Neural cell (in vitro differentiated cells): ENCODE measurements around the gene FKBP4. TPM values are rescaled to one million over a fixed set of nuclear protein-coding genes. Genes with fewer than 3 reads are reported as not detected.

ENCODE experiments used
- H2AFZ ChIP-seq: fragments of 200-600, 300-800 bp; sonication (generic), shearing (Covaris generic); 2 replicates; pipeline ENCODE4 v1.6.0; 2014; ENCODE audit warnings: low read depth, mild to moderate bottlenecking, antibody characterized with exemption, low read length, moderate library complexity
- H3F3A ChIP-seq: fragments of 200-600 bp; shearing (Covaris generic); 2 replicates; pipeline ENCODE4 v1.6.1; 2016; ENCODE audit warnings: mild to moderate bottlenecking, moderate library complexity, mixed read lengths, antibody characterized with exemption, low read length; ENCODE audit not compliant: insufficient read depth, poor library complexity, severe bottlenecking
- H3K27ac ChIP-seq: fragments of 200-600, 300-800 bp; sonication (generic), shearing (Covaris generic); 2 replicates; pipeline ENCODE4 v1.5.1; 2014; ENCODE audit warnings: mild to moderate bottlenecking, low read length, moderate library complexity
- H3K27me3 ChIP-seq: fragments of 300-800, 200-600 bp; sonication (generic), shearing (Covaris generic); 2 replicates; pipeline ENCODE4 v1.6.0; 2014; ENCODE audit warnings: mild to moderate bottlenecking, low read depth, low read length, moderate library complexity; ENCODE audit not compliant: insufficient read depth
- H3K36me3 ChIP-seq: fragments of 300-800, 200-600 bp; sonication (generic), shearing (Covaris generic); 2 replicates; pipeline ENCODE4 v1.5.1; 2014; ENCODE audit warnings: mild to moderate bottlenecking, antibody characterized with exemption, low read length, moderate library complexity; ENCODE audit not compliant: insufficient read depth
- H3K4me2 ChIP-seq: fragments of 300-800, 200-600 bp; sonication (generic), shearing (Covaris generic); 2 replicates; pipeline ENCODE4 v1.6.0; 2014; ENCODE audit warnings: mild to moderate bottlenecking, low read length
- H3K4me3 ChIP-seq: fragments of 300-800, 200-600 bp; sonication (generic), shearing (Covaris generic); 2 replicates; pipeline ENCODE4 v1.5.1; 2014; ENCODE audit warnings: mild to moderate bottlenecking, low read length, moderate library complexity
- H3K79me2 ChIP-seq: fragments of 200-600 bp; shearing (Covaris generic); replicated peaks from 2 replicates; pipeline ENCODE4 v1.6.0; 2014; ENCODE audit warnings: mild to moderate bottlenecking, low read length, moderate library complexity; ENCODE audit not compliant: insufficient read depth
- H3K9ac ChIP-seq: fragments of 300-800, 200-600 bp; sonication (generic), shearing (Covaris generic); 2 replicates; pipeline ENCODE4 v1.6.1; 2016; ENCODE audit warnings: mild to moderate bottlenecking, low read length, mixed read lengths
- H3K9me2 ChIP-seq: fragments of 200-600 bp; shearing (Covaris generic); 2 replicates; pipeline ENCODE4 v1.6.1; 2016; ENCODE audit warnings: mild to moderate bottlenecking, low read length, mixed read lengths; ENCODE audit not compliant: insufficient read depth
- H3K9me3 ChIP-seq: fragments of 200-600, 300-800 bp; sonication (generic), shearing (Covaris generic); 2 replicates; pipeline ENCODE4 v1.6.1; 2016; ENCODE audit warnings: mild to moderate bottlenecking, mixed run types, low read length, moderate library complexity, mixed read lengths
- H4K20me1 ChIP-seq: fragments of 200-600 bp; shearing (Covaris generic); 2 replicates; pipeline ENCODE4 v1.6.1; 2016; ENCODE audit warnings: mild to moderate bottlenecking, mixed run types; ENCODE audit not compliant: insufficient read depth
- CTCF ChIP-seq: fragments of 450-650 bp; IDR thresholded peaks from 2 replicates; pipeline ENCODE4 v1.5.1; 2014; ENCODE audit warnings: antibody characterized with exemption, mild to moderate bottlenecking, moderate library complexity; ENCODE audit not compliant: poor library complexity, severe bottlenecking
- EP300 ChIP-seq: fragments of 450-650 bp; conservative IDR thresholded peaks from 2 replicates; pipeline ENCODE4 v1.6.1; 2014; ENCODE audit warnings: antibody characterized with exemption, mild to moderate bottlenecking, moderate library complexity; ENCODE audit not compliant: poor library complexity, severe bottlenecking
- EZH2 ChIP-seq: fragments of 200-600, 300-800 bp; shearing (Covaris generic), sonication (generic); IDR thresholded peaks from 2 replicates; pipeline ENCODE4 v1.6.1; 2014; ENCODE audit warnings: antibody characterized with exemption, low read length, borderline replicate concordance, mild to moderate bottlenecking; ENCODE audit not compliant: insufficient read depth, poor library complexity, severe bottlenecking
- MXI1 ChIP-seq: fragments of 450-650 bp; conservative IDR thresholded peaks from 2 replicates; pipeline ENCODE4 v1.6.1; 2014; ENCODE audit warnings: antibody characterized with exemption, mild to moderate bottlenecking; ENCODE audit not compliant: poor library complexity, severe bottlenecking
- POLR2AphosphoS5 ChIP-seq: IDR thresholded peaks from 2 replicates; pipeline ENCODE4 v1.6.1; 2012
- RAD21 ChIP-seq: fragments of 450-650 bp; conservative IDR thresholded peaks from 2 replicates; pipeline ENCODE4 v1.6.1; 2014; ENCODE audit warnings: antibody characterized with exemption, mild to moderate bottlenecking, moderate library complexity
- REST ChIP-seq: IDR thresholded peaks from 2 replicates; pipeline ENCODE4 v1.6.1; 2012; ENCODE audit warnings: borderline replicate concordance
- SMC3 ChIP-seq: fragments of 450-650 bp; conservative IDR thresholded peaks from 2 replicates; pipeline ENCODE4 v1.6.1; 2014; ENCODE audit warnings: antibody characterized with exemption, mild to moderate bottlenecking, moderate library complexity; ENCODE audit not compliant: poor library complexity
- TAF1 ChIP-seq: IDR thresholded peaks from 2 replicates; pipeline ENCODE4 v1.6.1; 2012; ENCODE audit warnings: low read depth
- polyA plus RNA-seq: library from polyadenylated mRNA; depleted of rRNA; stranded (reverse); fragments of >200 nt; gene quantifications from 2 replicates; pipeline ENCODE4 v1.2.3, GENCODE V29; 2014

FKBP4 gene
- polyA plus RNA-seq, 1 donor from 2014 or later: 102 TPM

- Histone ChIP-seq H3K27me3 (no peaks in the 10 kb centered on the region), H3K36me3 (no peaks in the 10 kb centered on the region), H3K79me2 (peaks cover 11% of the 10 kb centered on the region), H3F3A (peaks cover 5% of the 10 kb centered on the region), H4K20me1 (no peaks in the 10 kb centered on the region), H2AFZ (peak overlapping the region; percentile 35), H3K9me2 (no peaks in the 10 kb centered on the region), H3K9ac (peak overlapping the region; percentile 42), H3K4me3 (peak overlapping the region; percentile 75), H3K9me3 (no peaks in the 10 kb centered on the region), H3K4me2 (peak overlapping the region; percentile 71), H3K27ac (peak overlapping the region; percentile 97)
- TF ChIP-seq SMC3 (no peak), POLR2AphosphoS5 (no peak)
Measured at GRCh38 chr12:2811801-2812200, 17.0 kb downstream of the FKBP4 start.

GRCh38 chr12:2812290-2813213, 17.8 kb downstream of the FKBP4 start, which contains the start of gene ITFG2:
ITFG2 (plus strand) TSS chr12:2812668; CDS start chr12:2812761, 93 bp downstream.
- TF ChIP-seq CTCF (peak; percentile 29), RAD21 (peak; percentile 47), EP300 (peak; percentile 89), MXI1 (peak; percentile 99), POLR2AphosphoS5 (peak; percentile 98), REST (peak; percentile 93), TAF1 (peak; percentile 84), EZH2 (no peak), SMC3 (peak; percentile 58)
- Histone ChIP-seq H3K9ac (peak within 1 kb of the TSS; percentile 93), H3K4me2 (peak within 1 kb of the TSS; percentile 98), H3K27ac (peak within 1 kb of the TSS; percentile 97), H3K36me3 (no peaks in the 10 kb centered on the region), H2AFZ (peak within 1 kb of the TSS; percentile 82), H3F3A (peaks cover 5% of the 10 kb centered on the region), H3K4me3 (peak within 1 kb of the TSS; percentile 75), H3K9me3 (no peaks in the 10 kb centered on the region), H3K9me2 (no peaks in the 10 kb centered on the region), H3K27me3 (no peaks in the 10 kb centered on the region), H4K20me1 (no peaks in the 10 kb centered on the region), H3K79me2 (peaks cover 11% of the 10 kb centered on the region)
